ENCODE results near the gene CYB561A3. TPM values are rescaled to one million over a fixed set of nuclear protein-coding genes. Genes with fewer than 3 reads are reported as not detected.
A peak's percentile ranks its signal among the peaks of the same experiment; 100 is the strongest.
"Not testable (repeated sequence)": the region's sequence is repeated elsewhere in the genome, so short reads cannot be mapped to it uniquely, and the experiment has no call there.

Gene CYB561A3, protein sequence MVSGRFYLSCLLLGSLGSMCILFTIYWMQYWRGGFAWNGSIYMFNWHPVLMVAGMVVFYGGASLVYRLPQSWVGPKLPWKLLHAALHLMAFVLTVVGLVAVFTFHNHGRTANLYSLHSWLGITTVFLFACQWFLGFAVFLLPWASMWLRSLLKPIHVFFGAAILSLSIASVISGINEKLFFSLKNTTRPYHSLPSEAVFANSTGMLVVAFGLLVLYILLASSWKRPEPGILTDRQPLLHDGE
- total RNA-seq, result 32.5 and 55.4 TPM in 2 replicates

DNA sequence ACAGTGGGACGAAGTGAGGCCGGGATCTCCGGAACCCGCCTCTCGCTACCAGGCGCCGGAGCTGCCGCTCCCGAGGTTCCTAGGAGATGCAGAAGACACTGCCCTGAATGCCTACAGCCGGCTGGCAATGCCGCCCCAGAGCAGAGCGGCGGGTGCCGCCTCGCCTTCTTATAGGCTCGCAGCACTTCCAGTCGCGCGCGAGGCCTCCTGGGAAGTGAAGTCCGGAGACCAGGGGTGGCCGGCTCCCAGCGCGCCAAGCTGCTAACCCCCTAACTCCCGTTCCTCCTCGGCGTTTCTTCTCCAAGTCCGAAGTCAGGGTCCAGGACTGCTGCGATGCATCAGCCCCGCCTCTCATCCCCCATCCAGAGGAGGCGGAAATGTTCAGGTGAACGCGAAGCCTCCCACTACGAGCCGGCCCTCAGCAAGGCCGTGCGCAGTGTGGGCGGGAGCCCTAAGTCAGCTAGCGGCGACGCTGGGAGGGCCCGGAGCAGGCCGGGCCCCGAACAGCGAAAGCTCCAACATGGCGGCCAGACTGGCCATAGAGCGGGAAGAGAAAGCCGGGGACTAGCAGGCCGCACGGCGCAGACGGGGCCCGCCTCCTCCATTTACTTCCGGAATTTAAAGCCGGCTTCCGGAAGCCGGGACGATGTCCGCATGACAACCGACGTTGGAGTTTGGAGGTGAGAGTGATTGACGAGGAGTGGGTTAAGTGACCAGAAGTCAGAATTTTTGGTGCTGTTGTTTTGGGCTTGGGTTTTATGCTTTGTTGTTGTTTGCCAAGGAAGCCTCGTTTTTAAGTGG is at the start of gene CYB561A3, which contains the start of gene TMEM138:
Gene CYB561A3 (minus strand): TSS at position 142 of the 801 bp plus-strand sequence. CDS start 5,169 bp downstream, outside the sequence.
Gene TMEM138 (plus strand): TSS at position 634 of the 801 bp plus-strand sequence. CDS start 2,017 bp downstream, outside the sequence.
- DNase-seq (ENCODE audit: low read depth in 2 of 2), result peak; percentile 86 to 95

DNA sequence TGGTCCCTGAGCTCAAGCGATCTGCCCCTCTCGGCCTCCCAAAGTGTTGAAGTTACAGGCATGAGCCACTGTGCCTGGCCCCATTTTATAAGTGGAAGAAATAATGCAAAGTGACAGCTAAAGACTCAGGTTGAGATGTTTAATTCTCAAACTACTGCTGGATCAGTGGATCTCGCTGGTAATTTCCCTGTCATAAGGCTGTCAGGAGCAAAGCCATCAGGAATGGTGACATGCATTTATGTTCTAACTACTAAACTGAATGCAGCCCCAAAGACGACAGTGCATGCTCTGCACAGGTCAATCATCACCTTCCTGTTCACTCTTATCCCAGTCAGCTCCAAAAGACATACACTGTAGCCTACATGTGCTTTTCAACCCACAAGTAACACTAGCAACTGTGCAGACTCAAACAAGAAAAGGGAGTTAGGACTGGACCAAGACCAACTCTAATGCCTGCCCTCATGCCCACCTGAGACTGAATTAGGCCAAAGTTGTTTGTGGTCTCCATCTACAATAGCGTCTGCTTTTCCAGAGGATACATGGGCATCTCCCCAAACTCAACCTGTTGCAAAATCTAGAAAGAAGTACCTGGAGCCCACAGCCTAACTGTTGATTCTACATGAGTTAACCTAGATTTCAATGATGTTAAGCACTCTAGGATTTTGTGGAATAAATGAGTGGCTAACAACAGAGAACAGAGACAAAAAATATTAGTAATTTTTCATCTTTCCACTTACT is 45.5 kb upstream of the CYB561A3 start:
- DNase-seq (ENCODE audit: low read depth in 2 of 2), result no peak

DNA sequence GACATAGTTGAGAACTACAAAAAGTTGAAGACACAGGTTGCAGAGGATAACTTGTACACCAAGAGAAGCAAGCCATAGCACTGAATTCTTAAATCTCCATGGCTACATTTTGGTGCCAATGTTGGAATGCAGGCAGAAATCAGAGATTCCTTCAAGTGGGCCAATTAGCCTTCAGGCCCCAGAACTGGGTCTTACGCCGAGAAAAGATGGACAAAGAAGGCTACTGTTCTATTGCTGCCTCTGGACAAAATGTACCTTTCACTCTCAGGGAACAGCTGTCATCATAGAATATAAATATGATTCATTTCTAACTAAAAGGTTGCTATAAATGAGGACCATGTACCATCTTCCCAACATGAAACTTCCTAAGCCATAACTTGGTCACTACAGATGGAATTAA is 44.4 kb upstream of the CYB561A3 start:
- DNase-seq (ENCODE audit: low read depth in 2 of 2), result no peak

DNA sequence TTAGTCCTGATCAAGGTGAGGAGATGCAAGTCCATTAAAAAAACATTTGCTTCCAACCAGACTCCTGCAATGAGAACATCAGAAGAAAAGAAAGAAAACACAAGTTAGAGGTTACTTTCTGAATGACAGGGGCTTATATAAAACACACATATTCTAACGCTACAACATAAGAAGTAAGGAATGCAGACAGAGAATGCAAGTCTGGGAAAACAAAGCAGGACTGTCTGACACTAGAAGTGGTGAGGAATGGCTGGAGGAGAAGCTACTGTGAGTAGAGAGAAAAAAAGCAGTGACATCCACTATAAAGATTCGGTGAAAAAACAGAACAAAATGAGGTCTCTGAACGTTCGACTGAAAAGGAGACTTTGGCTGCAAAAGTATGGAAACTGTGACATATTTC is 43.0 kb upstream of the CYB561A3 start:
- no peak for DNase-seq (ENCODE audit: low read depth in 2 of 2)

DNA sequence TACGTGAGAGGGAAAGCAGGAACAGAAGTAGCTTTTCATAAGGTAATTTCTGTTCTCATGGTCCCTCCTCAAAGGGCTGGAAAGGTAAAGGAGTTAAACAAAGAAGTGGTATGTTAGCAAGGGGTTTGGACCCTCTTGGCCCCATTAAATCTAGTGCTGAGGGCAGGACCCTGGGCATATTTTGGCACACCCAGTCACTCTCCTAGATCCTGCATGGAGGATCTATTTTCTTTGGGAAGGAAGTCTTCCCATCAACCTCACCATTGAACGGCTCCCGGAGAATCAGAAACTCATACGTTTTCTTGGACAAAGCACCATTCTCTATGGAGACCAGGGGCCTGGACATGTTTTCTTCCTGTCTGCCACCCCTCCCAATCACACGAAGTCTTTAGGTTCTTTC is 42.4 kb upstream of the CYB561A3 start:
- DNase-seq (ENCODE audit: low read depth in 2 of 2), result no peak

DNA sequence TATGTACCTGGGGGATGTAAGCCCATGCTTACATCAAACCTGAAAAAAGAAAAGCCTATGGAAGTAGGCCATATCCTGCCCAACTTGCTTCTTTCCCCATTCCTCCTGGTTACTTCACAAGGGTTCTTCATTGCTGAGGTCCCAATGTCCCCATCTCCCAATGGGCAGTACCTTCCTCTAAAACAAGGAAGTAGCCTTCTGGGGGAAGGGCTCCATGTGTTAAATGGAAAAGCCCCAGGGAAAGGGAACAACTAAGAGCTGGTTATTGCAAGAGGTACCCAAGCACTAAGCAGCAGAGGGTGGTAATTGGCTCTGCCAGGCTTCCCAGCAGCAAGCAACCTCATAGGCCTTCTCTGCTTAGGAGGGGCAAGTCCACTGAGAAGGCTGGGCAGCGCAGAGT is 42.0 kb upstream of the CYB561A3 start:
- no peak for DNase-seq (ENCODE audit: low read depth in 2 of 2)

DNA sequence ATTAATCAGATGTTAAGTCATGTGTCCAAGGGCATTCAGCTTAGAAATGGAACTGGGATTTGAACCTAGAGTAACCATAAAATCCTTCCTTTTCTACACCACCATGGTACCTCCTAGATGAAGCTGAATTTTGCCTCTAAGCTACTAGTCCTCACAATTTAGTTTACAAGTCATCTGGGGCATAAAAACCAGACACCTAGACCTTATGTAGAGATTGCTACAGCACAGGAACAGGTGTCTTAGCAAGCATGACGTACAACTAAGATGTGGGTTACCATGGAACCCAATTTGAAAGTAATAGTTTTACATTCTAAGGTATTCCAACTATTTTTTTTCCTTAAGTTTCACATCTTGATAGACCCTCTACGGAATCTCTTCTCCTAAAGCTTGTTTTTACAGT is 39.9 kb upstream of the CYB561A3 start:
- no peak for DNase-seq (ENCODE audit: low read depth in 2 of 2)

DNA sequence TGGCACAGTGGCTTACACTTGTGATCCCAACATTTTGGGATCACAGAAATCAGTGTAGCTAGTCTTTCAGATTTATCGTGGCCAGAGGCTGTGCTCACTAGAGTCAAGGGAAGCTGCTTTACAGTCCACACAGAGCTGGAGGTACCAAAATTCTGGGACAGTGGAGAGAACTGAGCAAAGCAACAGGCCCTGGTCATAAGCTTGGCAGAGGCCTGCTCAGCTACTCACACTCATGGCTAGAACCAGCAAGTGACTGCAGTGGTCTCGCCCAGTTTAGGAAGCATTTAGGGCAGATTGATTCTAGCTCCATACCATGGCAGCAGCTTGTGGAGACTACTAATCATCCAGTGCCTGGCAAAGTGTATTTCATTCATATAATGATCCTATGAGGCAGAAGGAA is 39.5 kb upstream of the CYB561A3 start:
- DNase-seq (ENCODE audit: low read depth in 2 of 2), result no peak

DNA sequence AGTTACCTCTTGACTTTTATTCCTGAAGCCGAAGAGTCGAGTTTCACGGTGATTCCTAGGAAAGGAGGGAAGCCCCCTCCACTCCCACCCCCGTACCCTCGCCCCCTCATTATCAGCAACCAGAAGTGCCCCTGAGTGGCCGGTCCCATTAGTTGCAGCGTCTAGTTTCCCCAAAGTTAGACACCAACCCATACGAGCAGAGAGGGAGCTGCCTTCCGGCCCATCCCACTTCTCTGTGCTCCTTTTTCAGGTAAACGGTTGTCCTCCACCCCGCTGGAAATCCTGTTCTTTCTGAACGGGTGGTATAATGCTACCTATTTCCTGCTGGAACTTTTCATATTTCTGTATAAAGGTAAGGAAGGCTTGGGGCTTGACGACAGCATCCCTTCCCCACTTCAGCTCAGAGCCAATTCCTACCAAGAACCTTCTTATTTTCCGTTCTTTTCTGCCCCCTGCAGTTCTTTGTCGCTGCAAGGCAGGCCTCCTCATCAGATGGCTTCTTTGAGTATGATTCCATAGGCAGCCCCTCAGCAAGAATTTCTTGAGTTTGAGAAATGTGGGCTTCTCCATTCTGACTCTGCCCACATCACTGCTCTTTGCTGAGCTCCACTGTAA is 31.4 kb upstream of the CYB561A3 start:
- peak in 1 of 2 donors; percentile 30 for DNase-seq (ENCODE audit: low read depth in 2 of 2)

DNA sequence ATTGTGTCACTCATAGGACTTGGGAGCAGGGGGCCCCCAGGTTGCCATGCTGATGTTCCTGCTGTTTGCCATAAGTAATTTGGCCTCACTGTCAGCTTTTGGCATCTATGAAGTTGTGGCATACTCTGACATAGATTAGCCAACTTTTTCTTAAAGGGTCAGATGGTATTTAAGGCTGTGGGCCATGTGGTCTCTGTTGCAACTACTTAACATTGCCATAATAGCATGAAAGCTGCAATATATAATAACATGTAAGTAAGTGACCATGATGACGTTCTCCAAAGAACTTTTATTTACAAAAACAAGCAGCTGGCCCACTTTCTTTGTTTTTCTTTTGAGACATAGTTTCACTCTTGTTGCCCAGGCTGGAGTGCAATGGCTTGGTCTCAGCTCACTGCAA is 28.5 kb upstream of the CYB561A3 start:
- no peak for DNase-seq (ENCODE audit: low read depth in 2 of 2)

DNA sequence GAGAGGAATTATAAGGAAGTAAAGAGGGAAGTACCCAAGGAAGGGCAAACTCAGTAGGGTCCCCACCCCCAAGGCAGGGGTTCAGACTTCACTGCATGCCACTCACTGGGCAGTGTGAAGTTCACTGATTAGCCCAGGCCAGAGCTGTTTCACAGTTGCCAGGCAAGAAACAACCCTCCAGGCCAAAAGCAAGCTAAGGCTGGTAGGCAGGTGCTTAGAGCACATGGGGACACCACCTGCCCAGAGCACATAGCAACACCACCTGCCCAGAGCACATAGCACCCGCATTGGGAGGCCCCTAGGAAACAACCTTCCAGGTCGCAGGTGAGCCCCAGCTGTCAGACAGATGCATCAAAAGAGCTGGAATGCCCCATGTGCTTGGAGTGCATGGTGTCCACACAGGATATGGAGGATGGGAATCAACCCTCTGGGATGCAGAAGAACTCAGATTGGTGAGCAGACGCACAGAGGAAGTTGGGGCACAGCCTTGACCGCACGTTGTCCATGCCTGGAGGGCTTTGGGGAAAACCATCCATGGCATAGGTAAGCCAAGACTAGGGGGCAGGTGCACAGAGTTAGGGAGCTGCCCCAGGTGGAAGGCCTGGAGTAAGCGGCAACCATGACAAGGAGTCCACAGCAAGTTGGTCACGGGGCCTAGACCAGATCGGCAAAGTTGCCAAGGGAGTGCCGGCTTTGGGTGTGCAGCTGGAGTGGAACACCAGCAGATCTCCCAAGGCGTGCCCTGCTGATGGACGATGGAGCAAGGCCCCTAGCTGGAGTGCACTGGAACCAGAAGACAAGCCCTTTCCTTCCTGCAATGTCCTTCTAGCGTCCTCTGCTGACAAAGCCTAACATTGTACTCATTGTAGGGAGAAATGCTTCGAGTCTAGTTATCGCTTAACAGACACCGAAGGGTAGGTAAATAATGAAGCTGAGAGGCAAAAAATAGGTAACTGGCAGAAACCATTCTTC is 22.9 kb upstream of the CYB561A3 start:
- DNase-seq (ENCODE audit: low read depth in 2 of 2), result peak in 1 of 2 donors; percentile 35

DNA sequence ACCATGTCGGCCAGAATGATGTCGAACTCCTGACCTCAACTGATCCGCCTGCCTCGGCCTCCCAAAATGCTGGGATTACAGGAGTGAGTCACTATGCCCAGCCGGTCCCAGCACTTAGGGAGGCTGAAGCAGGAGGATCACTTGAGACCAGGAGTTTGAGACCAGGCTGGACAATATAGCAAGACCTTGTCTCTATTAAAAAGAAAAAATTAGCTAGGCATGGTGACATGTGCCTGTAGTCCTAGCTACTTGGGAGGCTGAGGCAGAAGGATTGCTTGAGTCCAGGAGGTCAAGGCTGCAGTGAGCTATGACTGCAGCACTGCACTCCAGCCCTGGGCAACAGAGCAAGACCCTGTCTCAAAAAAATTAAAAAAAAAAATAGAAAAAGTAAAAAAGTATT is 22.2 kb upstream of the CYB561A3 start:
- DNase-seq (ENCODE audit: low read depth in 2 of 2), result not testable (repeated sequence)

DNA sequence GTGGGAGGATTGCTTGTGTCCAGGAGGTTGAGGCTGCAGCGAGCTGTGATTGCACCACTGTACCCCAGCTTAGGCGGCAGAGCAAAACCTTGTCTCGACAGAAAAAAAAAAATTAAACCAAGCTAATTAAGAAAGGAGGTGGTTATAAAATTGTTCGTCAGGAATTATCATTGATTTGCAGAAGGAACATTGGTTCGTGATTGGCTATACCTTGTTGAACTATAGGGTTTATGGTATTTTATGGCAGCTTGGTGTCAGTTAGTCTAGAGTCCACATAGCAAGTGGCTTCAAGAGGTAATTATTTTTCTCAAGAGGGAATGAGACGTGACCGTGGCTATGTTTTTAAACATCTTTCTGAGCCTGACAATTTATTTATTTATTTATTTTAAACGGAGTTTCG is 19.2 kb upstream of the CYB561A3 start:
- no peak for DNase-seq (ENCODE audit: low read depth in 2 of 2)

DNA sequence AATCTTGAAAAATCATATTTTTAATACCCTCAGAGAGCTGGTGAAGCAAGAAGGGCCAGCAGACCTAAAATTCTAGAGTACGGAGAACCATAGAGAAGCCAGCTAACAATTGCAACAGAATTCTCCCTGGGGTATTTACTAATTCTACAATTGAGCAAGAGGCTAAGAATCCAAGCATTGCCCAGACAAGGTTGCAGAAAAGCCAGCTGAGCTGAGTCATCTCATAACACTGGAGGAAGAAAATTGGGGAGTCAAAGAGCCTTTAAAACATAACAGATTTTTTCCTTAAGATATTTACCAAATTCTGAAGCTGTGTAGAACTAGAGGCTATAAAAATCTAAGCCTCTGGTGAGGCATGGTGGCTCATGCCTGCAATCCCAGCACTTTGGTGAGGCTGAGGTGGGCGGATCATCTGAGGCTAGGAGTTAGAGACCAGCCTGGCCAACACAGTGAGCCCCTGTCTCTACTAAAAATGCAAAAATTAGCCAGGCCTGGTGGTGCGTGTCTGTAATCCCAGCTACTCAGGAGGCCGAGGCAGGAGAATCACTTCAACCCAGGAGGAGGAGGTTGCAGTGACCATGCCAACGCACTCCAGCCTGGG is 17.1 kb upstream of the CYB561A3 start:
- no peak for DNase-seq (ENCODE audit: low read depth in 2 of 2)

DNA sequence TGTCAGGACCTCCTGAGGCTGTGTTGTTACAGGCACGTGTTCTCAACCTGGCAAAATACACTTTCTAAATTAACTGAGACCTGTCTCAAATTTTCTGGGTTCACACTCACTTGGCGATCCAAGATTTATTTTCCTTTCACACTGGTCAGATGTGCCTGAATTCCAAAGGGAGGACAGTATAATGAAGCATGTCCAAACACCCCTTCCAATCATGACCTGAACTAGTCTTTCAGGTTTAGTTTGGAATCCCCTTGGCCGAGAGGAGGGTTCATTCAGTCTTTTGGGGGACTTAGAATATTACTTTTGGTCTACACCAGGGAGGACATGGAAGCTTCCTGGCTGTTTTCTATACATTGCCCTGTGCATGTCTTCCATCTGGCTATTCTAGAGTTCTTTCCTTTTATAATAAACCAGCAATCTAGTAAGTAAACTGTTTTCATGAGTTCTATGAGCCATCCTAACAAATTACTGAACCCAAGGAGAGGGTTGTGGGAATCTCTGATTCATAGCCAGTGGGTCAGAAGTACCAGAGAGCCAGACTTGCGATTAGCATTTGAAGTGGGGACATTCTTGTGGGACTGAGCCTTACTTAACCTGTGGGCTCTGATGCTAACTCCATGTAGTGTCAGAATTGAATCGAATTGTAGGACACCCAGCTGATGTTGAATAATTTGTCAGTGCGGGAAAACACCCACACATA is 15.9 kb upstream of the CYB561A3 start:
- DNase-seq (ENCODE audit: low read depth in 2 of 2), result no peak

DNA sequence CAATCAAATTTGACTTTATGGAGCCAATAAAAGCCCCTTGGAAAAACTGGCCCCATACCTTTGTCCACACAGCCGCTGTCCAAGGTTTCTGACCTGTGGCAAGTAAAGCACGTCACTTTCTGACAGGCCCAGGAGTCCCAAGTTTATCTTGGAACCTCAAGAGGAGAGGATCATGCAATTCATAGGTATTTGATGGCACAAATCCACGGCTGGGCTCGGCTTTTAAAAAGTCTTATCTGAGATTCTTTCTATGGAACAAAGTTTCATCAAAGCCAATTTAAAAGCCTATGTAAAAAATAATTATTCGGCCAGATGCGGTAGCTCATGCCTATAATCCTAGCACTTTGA is 14.1 kb upstream of the CYB561A3 start:
- no peak for DNase-seq (ENCODE audit: low read depth in 2 of 2)

DNA sequence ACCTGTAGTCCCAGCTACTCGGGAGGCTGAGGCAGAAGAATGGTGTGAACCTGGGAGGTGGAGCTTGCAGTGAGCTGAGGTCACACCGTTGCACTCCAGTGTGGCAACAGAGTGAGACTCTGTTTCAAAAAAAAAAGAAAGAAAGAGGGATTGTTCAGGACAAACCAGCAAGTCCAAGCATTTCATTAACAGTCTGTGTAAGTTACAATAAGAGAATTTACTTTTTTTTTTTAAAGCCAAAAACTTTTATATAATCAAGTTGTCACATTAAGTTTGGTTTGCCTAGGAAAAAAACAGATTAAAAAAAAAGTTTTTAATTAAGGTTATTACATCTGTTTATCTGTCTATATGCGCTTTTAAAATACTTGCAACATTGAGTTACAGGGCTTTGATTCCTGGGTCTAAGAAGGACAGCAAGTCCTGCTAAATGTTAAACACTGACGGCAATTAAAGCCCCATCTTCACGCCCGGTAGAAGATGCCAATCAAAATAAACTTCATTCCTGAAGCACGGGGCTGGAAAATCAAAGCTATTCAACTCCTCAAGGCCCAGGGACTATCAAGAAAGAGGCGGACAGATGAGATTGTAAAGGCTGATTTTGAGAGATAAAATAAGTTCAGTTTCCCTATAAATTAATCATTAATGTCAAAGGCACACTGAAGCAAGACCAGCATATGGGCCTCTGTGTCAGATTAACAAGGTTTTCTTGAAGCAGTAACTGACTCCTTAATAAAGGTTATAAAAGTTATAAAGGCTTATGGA is 11.2 kb upstream of the CYB561A3 start:
- DNase-seq (ENCODE audit: low read depth in 2 of 2), result no peak

DNA sequence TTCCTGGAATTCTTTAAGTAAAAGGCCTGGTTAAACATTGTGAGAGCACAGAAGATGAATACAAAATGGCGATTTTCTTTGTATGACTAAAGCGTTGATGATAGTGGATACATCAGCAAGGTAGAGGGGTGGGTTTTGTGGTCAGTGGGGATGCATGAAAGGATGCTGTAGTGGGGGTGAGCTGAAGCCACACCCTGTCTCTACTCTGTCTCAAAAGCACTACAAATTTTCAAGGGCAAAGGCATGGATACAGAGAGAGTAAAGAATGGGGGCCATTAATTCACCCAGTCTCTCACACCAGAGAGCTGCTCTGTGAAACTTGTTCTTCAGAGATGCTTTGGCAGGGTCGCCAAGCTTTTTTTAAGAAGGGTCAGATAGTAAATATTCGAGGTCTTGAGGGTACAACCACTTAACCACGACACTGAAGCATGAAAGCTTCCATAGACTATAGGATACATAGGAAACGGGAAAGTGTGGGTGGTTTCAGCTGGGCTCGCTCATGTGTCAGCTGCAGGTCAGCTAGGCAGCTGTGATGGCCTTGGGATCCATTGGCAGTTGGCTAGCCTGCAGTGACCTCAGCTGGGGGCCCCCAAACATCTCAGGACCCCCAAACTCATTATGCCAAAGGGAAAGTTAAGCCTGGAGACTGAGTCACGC is 8.8 kb upstream of the CYB561A3 start:
- no peak for DNase-seq (ENCODE audit: low read depth in 2 of 2)

Measured in dermis microvascular lymphatic vessel endothelial cell (primary cell).